NT2/D1 (cell line): ENCODE measurements around the gene ENTPD1.
"Not testable (repeated sequence)": the region's sequence is repeated elsewhere in the genome, so short reads cannot be mapped to it uniquely, and the experiment has no call there.

ENCODE experiments used
- DNase-seq: peaks from one replicate; pipeline ENCODE4 v3.0.0-alpha.2; 2011; ENCODE audit warnings: low read depth, low spot score
- H3K27me3 ChIP-seq: 2 replicates; pipeline ENCODE4 v1.6.0; 2011; ENCODE audit warnings: mild to moderate bottlenecking; ENCODE audit not compliant: insufficient read length, insufficient read depth
- H3K36me3 ChIP-seq: 2 replicates; pipeline ENCODE4 v1.6.1; 2011; ENCODE audit warnings: mild to moderate bottlenecking, low read length, mixed read lengths; ENCODE audit not compliant: insufficient read depth, insufficient read length
- H3K4me1 ChIP-seq: 2 replicates; pipeline ENCODE4 v1.5.1; 2011; ENCODE audit not compliant: insufficient read depth, insufficient read length
- H3K4me3 ChIP-seq: 2 replicates; pipeline ENCODE4 v1.5.1; 2011; ENCODE audit warnings: low read depth; ENCODE audit not compliant: insufficient read length
- H3K9ac ChIP-seq: 2 replicates; pipeline ENCODE4 v1.6.0; 2011; ENCODE audit warnings: low read depth; ENCODE audit not compliant: insufficient read length
- H3K9me3 ChIP-seq: 2 replicates; pipeline ENCODE4 v1.5.1; 2011; ENCODE audit warnings: mild to moderate bottlenecking, low read length; ENCODE audit not compliant: insufficient read depth
- SUZ12 ChIP-seq: IDR thresholded peaks from 2 replicates; pipeline ENCODE4 v1.6.1; 2011; ENCODE audit not compliant: insufficient read length, insufficient read depth; ENCODE audit errors: extremely low read depth
- YY1 ChIP-seq: IDR thresholded peaks from 2 replicates; pipeline ENCODE4 v1.6.1; 2011; ENCODE audit not compliant: insufficient read length, insufficient read depth
- ZNF274 ChIP-seq: IDR thresholded peaks from 2 replicates; pipeline ENCODE4 v1.6.1; 2011; ENCODE audit warnings: mild to moderate bottlenecking, low read depth, low read length

Gene ENTPD1

DNA sequence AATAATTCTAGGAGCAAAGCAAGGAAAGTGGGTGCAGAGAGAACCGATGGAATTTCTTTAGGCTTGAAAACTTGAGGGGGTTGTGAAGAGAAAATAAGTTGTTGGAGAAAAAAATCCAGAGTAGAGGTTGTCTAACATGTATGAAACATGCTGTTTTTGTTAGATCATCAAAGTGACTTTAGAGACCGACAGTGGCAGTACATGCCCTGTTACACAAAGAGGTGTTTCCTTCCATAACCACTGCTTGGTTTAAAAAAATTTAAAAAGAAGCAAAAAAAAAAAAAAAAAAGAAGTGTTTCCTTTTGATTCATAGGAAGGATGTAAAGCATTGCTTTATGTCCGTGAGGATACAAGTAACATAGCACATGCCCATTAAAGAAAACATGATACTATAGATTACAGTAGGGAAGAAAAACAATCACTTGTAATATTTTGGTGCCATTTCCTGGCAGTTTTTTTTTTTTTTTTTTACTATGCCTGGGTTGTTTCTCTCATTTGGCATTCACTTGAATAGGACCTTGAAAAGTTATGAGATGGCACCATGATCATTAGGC, 6.1 kb downstream of the ENTPD1 start:
- Histone ChIP-seq H3K4me1 (peaks cover 3% of the 10 kb centered on the region), H3K9ac (no peak overlapping the region), H3K9me3 (no peaks in the 10 kb centered on the region; the same call in 1 of the 2 replicates), H3K4me3 (no peak overlapping the region), H3K36me3 (no peaks in the 10 kb centered on the region), H3K27me3 (no peaks in the 10 kb centered on the region)
- no peak for TF ChIP-seq YY1
- no peak for TF ChIP-seq ZNF274
- no peak for DNase-seq

DNA sequence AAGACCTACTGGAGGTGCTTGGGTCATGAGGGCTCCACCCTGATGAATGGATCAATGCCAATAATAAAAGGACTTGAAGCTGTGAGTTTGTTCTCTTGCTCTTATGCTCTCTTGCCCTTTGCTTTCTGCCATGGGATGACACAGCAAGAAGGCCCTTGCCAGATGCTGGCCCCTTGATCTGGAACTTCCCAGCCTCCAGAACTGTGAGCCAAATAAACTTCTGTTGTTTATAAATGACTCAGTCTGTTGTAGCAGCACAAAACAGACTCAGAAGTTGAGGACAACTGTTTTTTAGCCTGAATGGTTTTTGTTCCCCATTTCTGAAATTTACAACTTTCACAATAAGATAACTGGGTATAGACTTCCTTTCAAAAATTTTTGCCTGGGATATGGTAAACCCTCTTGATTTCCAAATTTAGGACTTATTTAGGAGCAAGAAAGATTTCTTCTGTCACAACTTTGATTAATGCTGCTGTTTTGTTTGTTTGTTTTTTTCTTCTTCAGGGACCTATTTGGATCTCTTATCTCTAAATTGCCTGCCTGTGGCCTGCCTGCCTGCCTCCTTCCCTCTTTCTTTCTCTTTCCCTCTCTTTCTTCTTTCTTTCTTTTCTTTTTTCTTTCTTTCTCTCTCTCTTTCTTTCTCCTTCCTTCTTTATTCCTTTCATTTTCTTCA, 12.1 kb downstream of the ENTPD1 start:
- no peak for DNase-seq
- Histone ChIP-seq H3K4me3 (no peak overlapping the region), H3K9me3 (peaks cover 7% of the 10 kb centered on the region; the same call in 1 of the 2 replicates), H3K9ac (no peak overlapping the region), H3K4me1 (no peaks in the 10 kb centered on the region), H3K27me3 (no peaks in the 10 kb centered on the region), H3K36me3 (no peaks in the 10 kb centered on the region)
- TF ChIP-seq SUZ12: no peak
- no peak for TF ChIP-seq YY1
- TF ChIP-seq ZNF274: no peak

DNA sequence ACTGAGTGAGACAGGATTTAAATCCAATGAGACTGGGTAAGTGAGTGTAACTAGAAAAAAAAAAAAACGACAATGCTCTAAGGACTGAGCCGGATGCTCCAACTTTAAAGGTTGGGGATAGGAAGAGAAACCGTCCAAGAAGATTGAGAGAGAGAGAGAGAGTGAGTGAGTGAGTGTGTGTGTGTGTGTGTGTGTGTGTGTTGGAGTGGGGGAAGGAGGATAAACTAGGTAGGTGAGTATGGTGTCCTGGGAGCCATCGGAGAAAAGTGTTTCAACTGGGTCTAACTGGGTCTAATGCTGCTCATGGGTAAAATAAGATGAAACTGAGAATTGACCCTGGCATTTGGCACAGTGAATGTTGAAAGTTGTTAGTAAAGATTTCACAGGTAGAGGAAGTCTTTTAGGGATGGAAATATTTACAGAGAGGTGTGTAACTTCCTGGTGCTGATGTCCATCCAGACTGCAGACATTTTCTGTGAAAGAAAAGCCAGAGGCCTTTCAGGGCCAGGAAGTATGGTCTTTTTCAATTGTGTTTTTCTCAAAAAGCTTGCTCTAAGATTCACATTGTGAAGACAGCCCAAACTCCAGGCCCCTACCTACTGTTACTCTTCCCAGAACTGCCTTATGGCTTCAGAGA, 14.2 kb downstream of the ENTPD1 start:
- H3K4me1 ChIP-seq: no peaks in the 10 kb centered on the region
- no peak for TF ChIP-seq ZNF274
- no peak for TF ChIP-seq SUZ12
- no peak for TF ChIP-seq YY1
- H3K36me3 ChIP-seq: no peaks in the 10 kb centered on the region
- H3K9me3 ChIP-seq: peaks cover 7% of the 10 kb centered on the region; the same call in 1 of the 2 replicates
- H3K9ac ChIP-seq: no peak overlapping the region
- no peaks in the 10 kb centered on the region for H3K27me3 ChIP-seq
- no peak overlapping the region for H3K4me3 ChIP-seq
- no peak for DNase-seq

DNA sequence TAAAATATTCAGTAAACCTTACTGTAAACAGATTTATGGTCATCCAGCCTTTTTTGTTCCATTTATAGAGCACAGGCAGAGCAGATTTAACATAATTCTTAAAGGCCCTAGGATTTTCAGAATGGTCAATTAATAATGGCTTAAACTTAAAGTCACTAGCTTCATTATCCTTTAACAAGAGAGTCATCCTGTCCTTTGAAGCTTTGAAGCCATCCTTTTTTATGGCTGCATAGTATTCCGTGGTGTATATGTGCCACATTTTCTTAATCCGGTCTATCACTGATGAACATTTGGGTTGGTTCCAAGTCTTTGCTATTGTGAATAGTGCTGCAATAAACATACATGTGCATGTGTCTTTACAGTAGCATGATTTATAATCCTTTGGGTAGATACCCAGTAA, 17.5 kb downstream of the ENTPD1 start:
- H3K27me3 ChIP-seq, DNase-seq, H3K9ac ChIP-seq, H3K36me3 ChIP-seq, H3K9me3 ChIP-seq, H3K4me3 ChIP-seq, H3K4me1 ChIP-seq: not testable (repeated sequence)

DNA sequence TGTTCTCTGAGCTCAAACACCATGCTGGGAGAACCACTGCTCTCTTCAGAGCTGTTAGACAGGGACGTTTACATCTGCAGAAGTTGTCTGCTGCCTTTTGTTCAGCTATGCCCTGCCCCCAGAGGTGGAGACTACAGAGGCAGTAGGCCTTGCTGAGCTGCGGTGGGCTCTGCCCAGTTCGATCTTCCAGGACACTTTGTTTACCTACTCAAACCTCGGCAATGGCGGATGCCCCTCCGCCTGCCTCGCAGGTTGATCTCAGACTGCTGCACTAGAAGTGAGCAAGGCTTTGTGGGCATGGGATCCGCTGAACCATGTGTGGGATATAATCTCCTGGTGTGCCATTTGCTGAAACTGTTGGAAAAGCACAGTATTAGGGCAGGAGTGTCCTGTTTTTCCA, 21.7 kb downstream of the ENTPD1 start:
- H3K9ac ChIP-seq, H3K9me3 ChIP-seq, H3K36me3 ChIP-seq: not testable (repeated sequence)

DNA sequence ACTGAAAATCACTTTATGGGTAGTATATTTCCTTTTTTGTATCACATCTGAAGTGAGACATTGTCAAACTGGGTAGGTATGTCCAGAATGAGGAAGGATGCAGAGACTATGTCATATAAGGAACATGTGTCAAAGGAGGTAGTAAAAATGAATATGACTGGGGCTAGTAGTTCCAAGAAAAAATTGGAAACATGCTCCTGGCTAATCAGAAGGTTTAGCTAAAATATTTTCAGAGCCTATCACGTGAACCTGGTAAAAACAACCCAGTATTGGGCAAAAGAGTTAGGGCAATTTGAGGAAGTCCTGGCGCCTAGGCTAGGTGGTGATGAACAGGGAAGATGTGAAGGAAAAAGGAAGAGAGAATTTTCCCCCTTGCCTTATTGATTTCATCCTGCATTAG, 26.4 kb downstream of the ENTPD1 start:
- no peak for DNase-seq
- Histone ChIP-seq H3K27me3 (no peaks in the 10 kb centered on the region), H3K9ac (no peak overlapping the region), H3K4me3 (no peak overlapping the region), H3K36me3 (no peaks in the 10 kb centered on the region), H3K9me3 (peaks cover 10% of the 10 kb centered on the region; the same call in 1 of the 2 replicates), H3K4me1 (no peaks in the 10 kb centered on the region)
- no peak for TF ChIP-seq YY1
- TF ChIP-seq SUZ12: no peak
- TF ChIP-seq ZNF274: no peak

More for the DNA sequence above, 21.7 kb downstream of the ENTPD1 start:
- H3K4me1 ChIP-seq, H3K4me3 ChIP-seq, H3K27me3 ChIP-seq, DNase-seq: not testable (repeated sequence)

DNA sequence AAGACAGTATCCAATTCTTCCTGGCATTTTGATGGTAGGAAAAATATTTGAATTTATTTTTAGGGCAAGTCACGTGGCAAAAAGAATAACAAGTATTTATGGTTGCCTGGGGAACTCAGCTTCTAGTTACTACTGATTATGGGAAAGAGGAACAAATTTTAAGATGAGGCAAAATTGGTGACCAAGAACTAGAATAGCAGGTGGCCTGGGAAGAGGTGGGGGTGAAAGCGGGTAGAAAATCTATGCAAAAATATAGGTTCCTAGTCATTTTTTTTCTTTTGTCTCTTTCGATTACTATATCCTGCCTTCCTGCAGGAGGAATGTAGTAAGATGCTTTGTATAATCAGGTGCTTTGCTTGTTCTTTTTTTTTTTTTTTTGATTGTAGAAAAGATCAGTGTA, 27.8 kb downstream of the ENTPD1 start:
- no peak for DNase-seq
- no peaks in the 10 kb centered on the region for H3K9me3 ChIP-seq
- TF ChIP-seq YY1 (no peak), ZNF274 (no peak), SUZ12 (no peak)
- H3K9ac ChIP-seq: no peak overlapping the region
- H3K4me3 ChIP-seq: no peak overlapping the region
- no peaks in the 10 kb centered on the region for H3K36me3 ChIP-seq
- no peaks in the 10 kb centered on the region for H3K4me1 ChIP-seq
- H3K27me3 ChIP-seq: no peaks in the 10 kb centered on the region
